Erythroblast (primary cell): ENCODE results near the gene CASP2.

Experiments used
- GATA1 ChIP-seq: IDR thresholded peaks from 2 replicates; pipeline ENCODE4 v1.6.1; 2011; ENCODE audit warnings: low read depth, mild to moderate bottlenecking, control low read depth, low read length, moderate library complexity
- POLR2A ChIP-seq: IDR thresholded peaks from 2 replicates; pipeline ENCODE4 v1.6.1; 2011; ENCODE audit warnings: mild to moderate bottlenecking, low read length

DNA sequence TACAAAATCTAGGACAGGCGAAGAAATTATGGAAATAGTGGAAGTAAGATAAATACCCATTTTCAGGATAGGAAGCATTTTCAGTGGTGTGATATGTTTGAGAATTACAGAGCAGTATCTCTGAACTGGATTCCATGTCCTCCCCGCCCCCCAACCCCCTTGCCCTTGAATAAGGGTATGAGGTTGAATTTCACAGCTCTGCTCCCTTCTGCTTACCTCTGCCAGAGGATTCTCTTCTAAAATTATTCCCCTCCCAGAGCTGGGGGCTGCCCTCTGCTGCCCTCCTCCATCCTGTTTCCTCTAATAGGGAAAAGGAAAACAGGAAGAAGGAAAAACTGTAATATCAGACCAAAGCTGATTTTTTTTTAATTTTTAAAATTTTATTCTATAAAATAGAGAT, 20.5 kb downstream of the CASP2 start:
- TF ChIP-seq POLR2A (no peak), GATA1 (no peak)
